DOHH2 (cell line): Measurements from ENCODE around the gene MOB1B.

ENCODE experiments used
- EZH2phosphoT487 ChIP-seq: fragments of 200-600 bp; sonication (generic); IDR thresholded peaks from 2 replicates; pipeline ENCODE4 v1.6.1; 2017; ENCODE audit warnings: borderline replicate concordance, mild to moderate bottlenecking, antibody characterized with exemption, low read length, moderate library complexity, mixed read lengths
- TF ChIP-seq, protein P1 (sequence below): fragments of 200-600 bp; sonication (generic); IDR thresholded peaks from one replicate; pipeline ENCODE4 v1.5.1; 2014; ENCODE audit warnings: antibody characterized with exemption, mild to moderate bottlenecking, low read depth, low read length; ENCODE audit not compliant: poor library complexity, severe bottlenecking

GRCh38 chr4:70914631-70915030 is 12.5 kb downstream of the MOB1B start:
- TF ChIP-seq, protein P1, sequence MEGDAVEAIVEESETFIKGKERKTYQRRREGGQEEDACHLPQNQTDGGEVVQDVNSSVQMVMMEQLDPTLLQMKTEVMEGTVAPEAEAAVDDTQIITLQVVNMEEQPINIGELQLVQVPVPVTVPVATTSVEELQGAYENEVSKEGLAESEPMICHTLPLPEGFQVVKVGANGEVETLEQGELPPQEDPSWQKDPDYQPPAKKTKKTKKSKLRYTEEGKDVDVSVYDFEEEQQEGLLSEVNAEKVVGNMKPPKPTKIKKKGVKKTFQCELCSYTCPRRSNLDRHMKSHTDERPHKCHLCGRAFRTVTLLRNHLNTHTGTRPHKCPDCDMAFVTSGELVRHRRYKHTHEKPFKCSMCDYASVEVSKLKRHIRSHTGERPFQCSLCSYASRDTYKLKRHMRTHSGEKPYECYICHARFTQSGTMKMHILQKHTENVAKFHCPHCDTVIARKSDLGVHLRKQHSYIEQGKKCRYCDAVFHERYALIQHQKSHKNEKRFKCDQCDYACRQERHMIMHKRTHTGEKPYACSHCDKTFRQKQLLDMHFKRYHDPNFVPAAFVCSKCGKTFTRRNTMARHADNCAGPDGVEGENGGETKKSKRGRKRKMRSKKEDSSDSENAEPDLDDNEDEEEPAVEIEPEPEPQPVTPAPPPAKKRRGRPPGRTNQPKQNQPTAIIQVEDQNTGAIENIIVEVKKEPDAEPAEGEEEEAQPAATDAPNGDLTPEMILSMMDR = no peak
- no peak for TF ChIP-seq EZH2phosphoT487
